ENCODE results near the gene EAF1.
"Not testable (repeated sequence)": the region's sequence is repeated elsewhere in the genome, so short reads cannot be mapped to it uniquely, and the experiment has no call there.

EAF1 gene

DNA sequence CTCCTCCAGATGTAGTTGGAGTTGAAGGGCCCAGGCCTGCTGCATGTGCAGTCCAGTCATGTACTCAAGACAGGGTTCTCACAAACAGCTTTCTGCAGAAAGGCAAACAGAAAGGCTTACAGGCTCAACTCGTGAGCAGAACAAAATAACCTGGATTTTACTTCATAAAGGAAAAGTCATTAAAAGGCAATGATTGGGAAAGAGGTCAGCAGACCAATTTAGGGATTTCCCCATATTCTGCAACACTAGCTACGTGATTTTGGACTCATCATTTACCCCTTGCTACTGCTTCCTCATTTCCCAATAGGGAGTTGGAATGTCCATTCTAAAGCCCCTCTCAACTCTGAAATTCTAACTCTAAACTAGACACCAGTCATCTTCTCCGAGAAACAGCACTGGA is 18.2 kb upstream of the EAF1 start:
- Mint-ChIP-seq H3K9me3 (no peaks in the 10 kb centered on the region), H3K4me3 (no peak overlapping the region), H3K4me1 (no peaks in the 10 kb centered on the region), H3K36me3 (ENCODE audit: low read depth) (peaks cover 45% of the 10 kb centered on the region), H3K27ac (peak overlapping the region; percentile 29), H3K27me3 (ENCODE audit: low read depth, poor library complexity) (no peaks in the 10 kb centered on the region)
- DNase-seq = no peak
- TF ChIP-seq CTCF (IDR thresholded peaks at IDR 0.05) = no peak

DNA sequence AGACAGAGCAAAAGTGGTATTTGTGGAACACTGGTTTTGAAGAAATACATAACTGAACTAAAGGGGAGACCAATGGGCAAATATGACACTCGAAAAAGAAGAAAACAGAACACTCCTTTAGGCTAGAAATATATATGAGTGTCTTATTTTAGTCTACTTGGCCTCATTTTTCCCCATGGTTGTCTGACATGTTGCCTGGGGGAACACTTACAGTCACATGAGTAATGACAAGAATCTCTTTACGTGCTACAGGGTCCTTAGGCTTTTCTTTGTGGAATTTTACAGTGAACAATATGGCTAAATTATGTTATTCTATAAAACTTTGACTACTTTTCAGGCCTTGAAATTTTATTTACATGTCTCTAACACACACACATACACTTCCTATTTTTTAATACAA is 17.6 kb upstream of the EAF1 start:
- no peak for DNase-seq
- H3K27ac Mint-ChIP-seq = no peak overlapping the region
- no peak for TF ChIP-seq CTCF (IDR thresholded peaks at IDR 0.05)
- H3K27me3 Mint-ChIP-seq (ENCODE audit: low read depth, poor library complexity) = no peaks in the 10 kb centered on the region
- H3K36me3 Mint-ChIP-seq (ENCODE audit: low read depth) = peaks cover 50% of the 10 kb centered on the region
- no peaks in the 10 kb centered on the region for H3K9me3 Mint-ChIP-seq
- H3K4me3 Mint-ChIP-seq = no peak overlapping the region
- H3K4me1 Mint-ChIP-seq = no peaks in the 10 kb centered on the region

DNA sequence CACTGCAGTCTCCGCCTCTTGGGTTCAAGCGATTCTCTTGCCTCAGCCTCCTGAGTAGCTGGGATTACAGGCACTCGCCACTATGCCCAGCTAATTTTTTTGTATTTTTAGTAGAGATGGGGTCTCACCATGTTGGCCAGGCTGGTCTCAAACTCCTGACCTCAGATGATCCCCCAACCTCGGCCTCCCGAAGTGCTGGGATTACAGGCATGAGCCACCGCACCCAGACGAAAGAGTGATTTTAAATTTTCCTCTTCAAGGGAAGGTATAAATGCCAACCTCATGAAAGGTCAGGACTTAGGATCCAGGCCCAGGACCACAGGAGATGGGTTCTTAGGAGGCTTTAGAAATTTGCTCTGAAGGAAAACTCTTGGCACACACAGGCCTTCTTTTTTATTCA is 16.4 kb upstream of the EAF1 start:
- H3K4me3 Mint-ChIP-seq; H3K9me3 Mint-ChIP-seq; H3K4me1 Mint-ChIP-seq; H3K27me3 Mint-ChIP-seq (ENCODE audit: low read depth, poor library complexity); DNase-seq; H3K27ac Mint-ChIP-seq: not testable (repeated sequence)
- H3K36me3 Mint-ChIP-seq (ENCODE audit: low read depth) = peaks cover 61% of the 10 kb centered on the region

GRCh38 chr3:15420871-15421270 is 6.5 kb upstream of the EAF1 start:
- Mint-ChIP-seq H3K4me3 (no peak overlapping the region), H3K27me3 (ENCODE audit: low read depth, poor library complexity) (no peaks in the 10 kb centered on the region), H3K27ac (no peak overlapping the region), H3K9me3 (no peaks in the 10 kb centered on the region), H3K4me1 (peaks cover 12% of the 10 kb centered on the region), H3K36me3 (ENCODE audit: low read depth) (peaks cover 57% of the 10 kb centered on the region)
- no peak for TF ChIP-seq CTCF (IDR thresholded peaks at IDR 0.05)
- no peak for DNase-seq

DNA sequence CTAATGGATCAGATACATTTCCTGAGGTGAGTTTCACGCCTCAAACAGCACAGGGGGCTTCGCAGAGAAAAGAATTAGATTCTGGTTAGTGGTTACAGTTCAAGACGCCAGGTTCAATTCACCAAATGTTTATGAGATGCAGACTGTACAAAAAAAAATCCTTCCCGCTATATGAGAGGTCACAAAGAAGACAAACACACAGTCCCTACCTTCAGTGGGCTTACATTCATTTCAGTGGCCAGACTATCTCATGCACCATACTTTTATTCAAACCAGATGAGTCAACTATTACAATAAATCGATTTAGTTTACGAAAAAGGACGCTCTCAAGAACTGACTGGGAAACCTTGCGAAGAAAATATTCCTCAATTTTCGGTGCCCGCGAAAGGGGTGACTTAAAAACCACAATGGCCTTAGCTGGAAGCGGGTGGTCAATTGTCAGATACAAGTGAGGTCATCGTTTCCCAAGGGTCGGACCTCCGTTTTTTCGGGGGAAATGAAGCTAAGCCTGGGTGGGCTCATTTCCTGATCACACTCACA is 749 bp upstream of the EAF1 start:
- peak overlapping the region; percentile 100 for H3K4me3 Mint-ChIP-seq
- H3K27me3 Mint-ChIP-seq (ENCODE audit: low read depth, poor library complexity) = no peaks in the 10 kb centered on the region
- no peaks in the 10 kb centered on the region for H3K9me3 Mint-ChIP-seq
- peaks cover 45% of the 10 kb centered on the region for H3K4me1 Mint-ChIP-seq
- peak overlapping the region; percentile 68 for H3K27ac Mint-ChIP-seq
- TF ChIP-seq CTCF (IDR thresholded peaks at IDR 0.05) = no peak
- no peak for DNase-seq
- H3K36me3 Mint-ChIP-seq (ENCODE audit: low read depth) = peaks cover 31% of the 10 kb centered on the region

- Mint-ChIP-seq H3K4me3 (peak overlapping the region; percentile 100), H3K27ac (peak overlapping the region; percentile 67), H3K4me1 (peaks cover 45% of the 10 kb centered on the region), H3K27me3 (ENCODE audit: low read depth, poor library complexity) (no peaks in the 10 kb centered on the region), H3K36me3 (ENCODE audit: low read depth) (peaks cover 24% of the 10 kb centered on the region), H3K9me3 (no peaks in the 10 kb centered on the region)
- peak; percentile 10 for DNase-seq
- no peak for TF ChIP-seq CTCF (IDR thresholded peaks at IDR 0.05)
Observed at GRCh38 chr3:15427981-15428380, 583 bp downstream of the EAF1 start.
